ENCODE data around the gene DCTN5. TPM values are rescaled to one million over a fixed set of nuclear protein-coding genes. Genes with fewer than 3 reads are reported as not detected.

DCTN5 gene
- total and polyA plus RNA-seq, 2 donors (not counting 3 experiments of a cell fraction or from before 2014, with no cell fraction given) = 51.6 to 80.8 TPM

- dilution Hi-C loops (cut with MboI; ENCODE audit: extremely low pct_ligation_motif_present, low sequenced_read_pairs) (no loop called here), intact Hi-C loops (cut with micrococcal nuclease) (loop anchor here (2.0 kb wide), 1 partner anchor 38 kb away; the partner anchor contains the start of gene PLK1)
- Histone ChIP-seq H3K79me2 (ENCODE audit: control insufficient read depth, insufficient read depth, low read length) (peaks cover 35% of the 10 kb centered on the region), H3K36me3 (ENCODE audit: control insufficient read depth in 2 of 2, extremely low read depth in 1 of 2, insufficient read depth in 2 of 2, low read length in 2 of 2) (peaks cover 4 to 15% of the 10 kb centered on the region in 2 experiments), H3K9me3 (replicated peaks; ENCODE audit: control insufficient read depth, insufficient read depth, low read length) (no peaks in the 10 kb centered on the region), H3K4me1 (ENCODE audit: control insufficient read depth, extremely low read depth, insufficient read depth, low read length) (peaks cover 15% of the 10 kb centered on the region), H3K4me3 (replicated peaks in 1 of 3; ENCODE audit: insufficient read depth in 1 of 3, low read depth in 1 of 3, low read length in 3 of 3) (peak overlapping the region; percentile 68 to 99 (median 99)), H3K27me3 (ENCODE audit: control insufficient read depth in 2 of 2, insufficient read depth in 2 of 2, low read length in 2 of 2) (no peaks in the 10 kb centered on the region), H3K9me1 (replicated peaks; ENCODE audit: control insufficient read depth, extremely low read depth, insufficient read depth, low read length) (no peaks in the 10 kb centered on the region), H4K20me1 (replicated peaks; ENCODE audit: control insufficient read depth, extremely low read depth, insufficient read depth, low read length) (no peaks in the 10 kb centered on the region), H3K9ac (replicated peaks; ENCODE audit: extremely low read depth, insufficient read depth, low read length) (peak overlapping the region; percentile 97), H2AFZ (ENCODE audit: low read depth, low read length) (peak overlapping the region; percentile 76), H3K27ac (ENCODE audit: insufficient read depth, low read depth, low read length) (peak overlapping the region; percentile 96), H3K4me2 (ENCODE audit: insufficient read depth, low read length) (peak overlapping the region; percentile 97)
- FAIRE-seq (peak; percentile 21), DNase-seq (ENCODE audit: low read depth, low spot score) (no peak)
- ChIA-PET POLR2A (interaction anchor here (0.5 kb wide), 1 partner anchor 26 kb away, joined by 4 read pairs; no protein-coding TSS in a partner anchor), CTCF (interaction anchor here (1.5 to 2.1 kb wide), 2 partner anchors 44 to 83 kb away, joined by 5 to 6 read pairs; partner anchors contain the start of genes EARS2 and UBFD1)
- TF ChIP-seq, protein P1, sequence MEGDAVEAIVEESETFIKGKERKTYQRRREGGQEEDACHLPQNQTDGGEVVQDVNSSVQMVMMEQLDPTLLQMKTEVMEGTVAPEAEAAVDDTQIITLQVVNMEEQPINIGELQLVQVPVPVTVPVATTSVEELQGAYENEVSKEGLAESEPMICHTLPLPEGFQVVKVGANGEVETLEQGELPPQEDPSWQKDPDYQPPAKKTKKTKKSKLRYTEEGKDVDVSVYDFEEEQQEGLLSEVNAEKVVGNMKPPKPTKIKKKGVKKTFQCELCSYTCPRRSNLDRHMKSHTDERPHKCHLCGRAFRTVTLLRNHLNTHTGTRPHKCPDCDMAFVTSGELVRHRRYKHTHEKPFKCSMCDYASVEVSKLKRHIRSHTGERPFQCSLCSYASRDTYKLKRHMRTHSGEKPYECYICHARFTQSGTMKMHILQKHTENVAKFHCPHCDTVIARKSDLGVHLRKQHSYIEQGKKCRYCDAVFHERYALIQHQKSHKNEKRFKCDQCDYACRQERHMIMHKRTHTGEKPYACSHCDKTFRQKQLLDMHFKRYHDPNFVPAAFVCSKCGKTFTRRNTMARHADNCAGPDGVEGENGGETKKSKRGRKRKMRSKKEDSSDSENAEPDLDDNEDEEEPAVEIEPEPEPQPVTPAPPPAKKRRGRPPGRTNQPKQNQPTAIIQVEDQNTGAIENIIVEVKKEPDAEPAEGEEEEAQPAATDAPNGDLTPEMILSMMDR (IDR thresholded peaks at IDR 0.05; ENCODE audit: extremely low read depth in 1 of 2, insufficient read depth in 1 of 2, low read depth in 1 of 2, low read length in 2 of 2) = no peak
- TF ChIP-seq, protein P2, sequence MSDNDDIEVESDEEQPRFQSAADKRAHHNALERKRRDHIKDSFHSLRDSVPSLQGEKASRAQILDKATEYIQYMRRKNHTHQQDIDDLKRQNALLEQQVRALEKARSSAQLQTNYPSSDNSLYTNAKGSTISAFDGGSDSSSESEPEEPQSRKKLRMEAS (IDR thresholded peaks at IDR 0.05; ENCODE audit: insufficient read depth, insufficient read length) = no peak
- TF ChIP-seq GATA2 (IDR thresholded peaks at IDR 0.05; ENCODE audit: insufficient read depth, insufficient read length, low read depth, low read length) = no peak
- no peak for TF ChIP-seq POLR2A (IDR thresholded peaks at IDR 0.05; ENCODE audit: low read depth, low read length)
- TF ChIP-seq FOS (IDR thresholded peaks at IDR 0.05; ENCODE audit: borderline replicate concordance, insufficient read depth, low read length) = no peak
- TF ChIP-seq EZH2 (IDR thresholded peaks at IDR 0.05; ENCODE audit: borderline replicate concordance, low read depth, low read length, severe bottlenecking) = no peak
- no peak for TF ChIP-seq POLR2AphosphoS5 (IDR thresholded peaks at IDR 0.05; ENCODE audit: insufficient read depth, low read depth, low read length)
- TF ChIP-seq MYC (IDR thresholded peaks at IDR 0.05; ENCODE audit: low read depth, low read length) = no peak
- TF ChIP-seq JUN (IDR thresholded peaks at IDR 0.05; ENCODE audit: borderline replicate concordance, insufficient read depth, insufficient read length, low read depth) = no peak
- BruUV-seq (replicated peaks) = no TSS peak
These were observed 693 bp upstream of the DCTN5 start for GRCh38 chr16:23640615-23640930.
